Glutamatergic neuron (in vitro differentiated cells): ENCODE results near the gene TRAK1. TPM values are rescaled to one million over a fixed set of nuclear protein-coding genes. Genes with fewer than 3 reads are reported as not detected.

Experiments
- DNase-seq: peaks from one replicate; pipeline ENCODE4 v3.0.0; 2022
- H3K27ac Mint-ChIP-seq: one replicate; pipeline ENCODE4 v1.8.0; 2020; ENCODE audit warnings: mild to moderate bottlenecking, mixed read lengths, inconsistent platforms; ENCODE audit not compliant: unreplicated experiment
- H3K27me3 Mint-ChIP-seq: one replicate; pipeline ENCODE4 v1.8.0; 2020; ENCODE audit warnings: mild to moderate bottlenecking, moderate library complexity, mixed read lengths, inconsistent platforms; ENCODE audit not compliant: unreplicated experiment
- H3K36me3 Mint-ChIP-seq: one replicate; pipeline ENCODE4 v1.8.0; 2020; ENCODE audit warnings: mild to moderate bottlenecking, mixed read lengths, inconsistent platforms; ENCODE audit not compliant: unreplicated experiment
- H3K4me1 Mint-ChIP-seq: one replicate; pipeline ENCODE4 v1.8.0; 2020; ENCODE audit warnings: mild to moderate bottlenecking, low read depth, mixed read lengths, inconsistent platforms; ENCODE audit not compliant: unreplicated experiment
- H3K4me3 Mint-ChIP-seq: one replicate; pipeline ENCODE4 v1.8.0; 2020; ENCODE audit warnings: mild to moderate bottlenecking, mixed read lengths, inconsistent platforms; ENCODE audit not compliant: unreplicated experiment
- H3K9me3 Mint-ChIP-seq: one replicate; pipeline ENCODE4 v1.8.0; 2020; ENCODE audit warnings: mild to moderate bottlenecking, moderate library complexity, mixed read lengths, inconsistent platforms; ENCODE audit not compliant: unreplicated experiment
- CTCF ChIP-seq: fragments of 200-600 bp; sonication (generic); IDR thresholded peaks from one replicate; pipeline ENCODE4 v1.5.0; 2021; ENCODE audit not compliant: partially characterized antibody, unreplicated experiment
- total RNA-seq: library from RNA; stranded (reverse); fragmentation: NEBNext Ultra II Directional; extraction: Animal tissue kit (Norgen Biotek cat#: 25700); gene quantifications from one replicate; pipeline ENCODE4 v1.2.1, GENCODE V29; 2021; ENCODE audit not compliant: unreplicated experiment

Gene TRAK1
- total RNA-seq, 1 donor from 2014 or later = 308 TPM

- Mint-ChIP-seq H3K27ac (no peak overlapping the region), H3K9me3 (peaks cover 16% of the 10 kb centered on the region), H3K27me3 (peaks cover 17% of the 10 kb centered on the region), H3K4me3 (peak overlapping the region; percentile 4), H3K36me3 (no peaks in the 10 kb centered on the region), H3K4me1 (peaks cover 57% of the 10 kb centered on the region)
- TF ChIP-seq CTCF = no peak
- no peak for DNase-seq
Observed at GRCh38 chr3:42068303-42069088, 22.7 kb upstream of the TRAK1 start.

- peaks cover 19% of the 10 kb centered on the region for H3K27me3 Mint-ChIP-seq
- peaks cover 61% of the 10 kb centered on the region for H3K4me1 Mint-ChIP-seq
- no peak overlapping the region for H3K4me3 Mint-ChIP-seq
- no peak for DNase-seq
- no peaks in the 10 kb centered on the region for H3K36me3 Mint-ChIP-seq
- TF ChIP-seq CTCF = no peak
- H3K27ac Mint-ChIP-seq = no peak overlapping the region
- H3K9me3 Mint-ChIP-seq = peaks cover 16% of the 10 kb centered on the region
Observed at GRCh38 chr3:42070089-42070488, 21.1 kb upstream of the TRAK1 start.

GRCh38 chr3:42070524-42070923 is 20.6 kb upstream of the TRAK1 start:
- Mint-ChIP-seq H3K4me3 (no peak overlapping the region), H3K27ac (no peak overlapping the region), H3K4me1 (peaks cover 61% of the 10 kb centered on the region), H3K27me3 (peaks cover 19% of the 10 kb centered on the region), H3K9me3 (peaks cover 16% of the 10 kb centered on the region), H3K36me3 (no peaks in the 10 kb centered on the region)
- no peak for TF ChIP-seq CTCF
- no peak for DNase-seq

GRCh38 chr3:42071904-42072812 is 19.0 kb upstream of the TRAK1 start:
- no peak for TF ChIP-seq CTCF
- Mint-ChIP-seq H3K36me3 (no peaks in the 10 kb centered on the region), H3K4me3 (peak overlapping the region; percentile 68), H3K4me1 (peaks cover 51% of the 10 kb centered on the region), H3K9me3 (peaks cover 19% of the 10 kb centered on the region), H3K27ac (peak overlapping the region; percentile 69), H3K27me3 (peaks cover 14% of the 10 kb centered on the region)
- DNase-seq = no peak
